BE2C (cell line): ENCODE measurements around the gene GRIN3B.
"Not testable (repeated sequence)": the region's sequence is repeated elsewhere in the genome, so short reads cannot be mapped to it uniquely, and the experiment has no call there.

ENCODE experiments used
- DNase-seq: peaks from one replicate; pipeline ENCODE4 v3.0.0-alpha.2; 2020
- H3K27me3 ChIP-seq: fragments of 250-450 bp; sonication (Bioruptor Pico); 2 replicates; pipeline ENCODE4 v1.5.1; 2020; ENCODE audit warnings: mild to moderate bottlenecking
- H3K36me3 ChIP-seq: fragments of 250-450 bp; sonication (Bioruptor Pico); 2 replicates; pipeline ENCODE4 v1.5.1; 2020; ENCODE audit warnings: mild to moderate bottlenecking
- H3K4me1 ChIP-seq: fragments of 250-450 bp; sonication (Bioruptor Pico); 2 replicates; pipeline ENCODE4 v1.5.1; 2020
- H3K4me3 ChIP-seq: 2 replicates; pipeline ENCODE4 v1.5.1; 2011; ENCODE audit warnings: low read depth, low read length
- H3K9me3 ChIP-seq: fragments of 250-450 bp; sonication (Bioruptor Pico); 2 replicates; pipeline ENCODE4 v1.5.1; 2020
- TF ChIP-seq, protein P1 (sequence below): IDR thresholded peaks from 2 replicates; pipeline ENCODE4 v1.5.1; 2012; ENCODE audit warnings: mild to moderate bottlenecking, low read depth, low read length

Gene GRIN3B

GRCh38 chr19:1018393-1018792 is 18.2 kb downstream of the GRIN3B start:
- no peaks in the 10 kb centered on the region for H3K27me3 ChIP-seq
- H3K4me1 ChIP-seq = peaks cover 7% of the 10 kb centered on the region
- peaks cover 20% of the 10 kb centered on the region for H3K36me3 ChIP-seq
- no peaks in the 10 kb centered on the region for H3K9me3 ChIP-seq
- no peak overlapping the region for H3K4me3 ChIP-seq
- DNase-seq = no peak
- TF ChIP-seq, protein P1, sequence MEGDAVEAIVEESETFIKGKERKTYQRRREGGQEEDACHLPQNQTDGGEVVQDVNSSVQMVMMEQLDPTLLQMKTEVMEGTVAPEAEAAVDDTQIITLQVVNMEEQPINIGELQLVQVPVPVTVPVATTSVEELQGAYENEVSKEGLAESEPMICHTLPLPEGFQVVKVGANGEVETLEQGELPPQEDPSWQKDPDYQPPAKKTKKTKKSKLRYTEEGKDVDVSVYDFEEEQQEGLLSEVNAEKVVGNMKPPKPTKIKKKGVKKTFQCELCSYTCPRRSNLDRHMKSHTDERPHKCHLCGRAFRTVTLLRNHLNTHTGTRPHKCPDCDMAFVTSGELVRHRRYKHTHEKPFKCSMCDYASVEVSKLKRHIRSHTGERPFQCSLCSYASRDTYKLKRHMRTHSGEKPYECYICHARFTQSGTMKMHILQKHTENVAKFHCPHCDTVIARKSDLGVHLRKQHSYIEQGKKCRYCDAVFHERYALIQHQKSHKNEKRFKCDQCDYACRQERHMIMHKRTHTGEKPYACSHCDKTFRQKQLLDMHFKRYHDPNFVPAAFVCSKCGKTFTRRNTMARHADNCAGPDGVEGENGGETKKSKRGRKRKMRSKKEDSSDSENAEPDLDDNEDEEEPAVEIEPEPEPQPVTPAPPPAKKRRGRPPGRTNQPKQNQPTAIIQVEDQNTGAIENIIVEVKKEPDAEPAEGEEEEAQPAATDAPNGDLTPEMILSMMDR = no peak

GRCh38 chr19:1018932-1019615 is 18.9 kb downstream of the GRIN3B start:
- TF ChIP-seq, protein P1 = no peak
- Histone ChIP-seq H3K4me1 (peaks cover 7% of the 10 kb centered on the region), H3K9me3 (no peaks in the 10 kb centered on the region), H3K27me3 (no peaks in the 10 kb centered on the region), H3K4me3 (peak overlapping the region; percentile 87), H3K36me3 (peaks cover 13% of the 10 kb centered on the region)
- no peak for DNase-seq

- Histone ChIP-seq H3K36me3 (peaks cover 8% of the 10 kb centered on the region), H3K4me1 (peaks cover 7% of the 10 kb centered on the region)
- TF ChIP-seq, protein P1 = no peak
Observed at GRCh38 chr19:1019616-1019961, 19.4 kb downstream of the GRIN3B start.

DNA sequence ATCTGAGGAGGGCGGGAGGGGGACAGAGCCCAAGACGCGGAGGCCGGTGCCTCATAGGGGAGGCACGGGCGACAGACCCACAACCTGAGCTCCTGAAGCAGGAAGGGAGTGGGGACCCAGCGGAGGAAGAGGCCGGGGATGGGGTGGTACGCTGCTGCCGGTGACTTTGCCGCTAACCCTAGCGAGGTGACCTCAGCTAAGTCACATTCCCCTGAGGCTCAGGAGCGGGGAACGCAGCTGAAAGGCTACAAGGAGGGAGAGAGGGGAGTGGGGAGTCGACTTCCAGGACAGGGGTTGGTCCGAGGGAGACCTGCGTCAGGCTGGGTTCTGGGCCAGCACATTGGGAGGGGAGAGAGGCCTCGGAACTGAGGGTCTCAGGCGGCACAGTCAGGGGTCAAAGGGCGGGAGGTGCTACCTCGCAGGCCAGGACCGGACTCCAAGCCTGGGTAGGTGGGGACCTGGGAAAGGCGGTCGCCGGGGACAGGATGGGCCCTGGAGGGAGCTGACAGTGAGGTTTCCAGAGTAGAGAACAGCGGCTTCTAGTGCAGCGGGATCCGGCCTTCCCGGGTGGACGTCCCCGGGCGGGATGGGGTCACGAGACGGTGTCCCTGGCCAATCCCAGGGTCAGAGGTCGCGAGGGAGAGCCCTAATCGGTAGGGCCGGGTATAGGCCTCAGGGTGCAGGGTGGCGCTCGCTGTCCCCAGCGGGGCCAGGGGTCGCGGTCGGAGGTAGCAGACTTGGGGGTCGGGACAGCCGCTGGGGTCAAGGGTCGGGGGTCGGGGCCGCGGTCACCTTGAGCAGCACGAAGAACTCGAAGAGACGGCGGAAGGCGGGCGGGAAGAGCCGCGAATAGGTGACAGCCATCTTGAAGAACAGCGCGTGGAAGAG is 20.0 kb downstream of the GRIN3B start:
- no peaks in the 10 kb centered on the region for H3K9me3 ChIP-seq
- no peaks in the 10 kb centered on the region for H3K27me3 ChIP-seq
- peak overlapping the region; percentile 87 for H3K4me3 ChIP-seq
- no peak for DNase-seq
- H3K4me1 ChIP-seq = peaks cover 7% of the 10 kb centered on the region
- TF ChIP-seq, protein P1 = no peak
- peaks cover 8% of the 10 kb centered on the region for H3K36me3 ChIP-seq

More at GRCh38 chr19:1019616-1019961, 19.4 kb downstream of the GRIN3B start:
- DNase-seq = no peak
- H3K4me3 ChIP-seq = peak overlapping the region; percentile 87
- no peaks in the 10 kb centered on the region for H3K9me3 ChIP-seq
- no peaks in the 10 kb centered on the region for H3K27me3 ChIP-seq

DNA sequence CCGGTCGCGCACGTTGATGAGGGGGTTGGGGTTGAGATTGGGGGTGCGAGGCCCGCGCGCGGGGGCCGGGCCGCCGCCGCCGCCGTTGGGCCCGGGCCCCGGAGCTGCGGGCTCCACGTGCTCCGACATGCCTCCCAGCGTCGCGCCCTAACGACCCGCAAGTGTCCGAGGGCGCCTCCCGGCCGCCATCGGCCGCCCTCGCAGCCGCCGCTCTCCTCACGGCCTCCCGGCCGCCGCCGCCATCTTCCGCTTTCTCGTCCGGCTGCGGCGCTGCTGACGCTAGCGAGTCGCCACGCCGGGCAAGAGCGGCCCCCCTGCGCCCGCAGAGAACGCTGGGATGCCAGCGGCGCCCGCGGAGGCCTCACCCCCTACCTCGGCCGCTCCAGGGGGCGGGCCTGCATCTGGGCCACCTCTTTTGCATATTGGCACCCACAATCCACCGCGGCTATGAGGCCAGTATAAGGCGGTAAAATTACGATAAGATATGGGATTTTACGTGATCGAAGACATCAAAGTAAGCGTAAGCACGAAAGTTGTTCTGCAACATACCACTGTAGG is 20.7 kb downstream of the GRIN3B start, which contains the start of gene TMEM259:
Gene TMEM259 (minus strand): TSS at position 256 of the 558 bp plus-strand sequence. CDS start 127 bp downstream, at position 129.
- Histone ChIP-seq H3K9me3 (no peaks in the 10 kb centered on the region), H3K36me3 (peaks cover 8% of the 10 kb centered on the region), H3K27me3 (no peaks in the 10 kb centered on the region), H3K4me3 (peak within 1 kb of the TSS; percentile 87), H3K4me1 (peaks cover 7% of the 10 kb centered on the region)
- peak; percentile 99 for DNase-seq
- TF ChIP-seq, protein P1 = no peak

GRCh38 chr19:1023883-1024188 is 23.6 kb downstream of the GRIN3B start:
- not testable (repeated sequence) for H3K27me3 ChIP-seq, H3K4me1 ChIP-seq, H3K36me3 ChIP-seq, H3K9me3 ChIP-seq, H3K4me3 ChIP-seq, DNase-seq

DNA sequence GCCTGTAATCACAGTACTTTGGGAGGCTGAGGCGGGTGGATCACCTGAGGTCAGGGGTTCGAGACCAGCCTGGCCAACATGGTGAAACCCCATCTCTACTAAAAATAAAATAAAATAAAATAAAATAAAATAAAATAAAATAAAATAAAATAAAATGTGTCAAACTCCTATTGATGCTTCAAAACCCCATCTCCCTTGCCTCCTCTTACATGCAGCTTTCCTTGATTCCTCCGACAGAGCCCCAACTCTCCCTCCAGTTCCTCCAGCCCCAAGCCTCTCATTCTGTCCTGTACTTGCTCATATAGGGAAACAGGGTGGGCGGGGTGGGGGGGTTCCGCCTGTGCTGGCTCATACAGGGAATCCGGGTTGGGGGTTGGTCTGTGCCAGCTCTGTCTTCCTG is 24.9 kb downstream of the GRIN3B start:
- H3K27me3 ChIP-seq, H3K9me3 ChIP-seq, DNase-seq, H3K4me1 ChIP-seq, H3K36me3 ChIP-seq, H3K4me3 ChIP-seq: not testable (repeated sequence)
